Tibial nerve (tissue), 3 donors: ENCODE measurements around the gene ANKRD34C.

Experiments used
- CTCF ChIP-seq, 5 experiments: fragments of 200-600 bp in 3 of 5; fragments of 450-650 bp in 2 of 5; sonication (generic) in 3 of 5; IDR thresholded peaks; one replicate each; pipeline ENCODE4 v1.5.1; 2016 to 2019; ENCODE audit warnings: antibody characterized with exemption in 5 of 5, mild to moderate bottlenecking in 3 of 5, moderate library complexity in 2 of 5
- POLR2A ChIP-seq, 2 donors: fragments of 450-650 bp; IDR thresholded peaks; one replicate each; pipeline ENCODE4 v1.6.1; 2017; ENCODE audit warnings: antibody characterized with exemption in 2 of 2, mild to moderate bottlenecking in 2 of 2, moderate library complexity in 2 of 2

GRCh38 chr15:79243723-79244122 lies 38.8 kb upstream of the ANKRD34C start:
- no peak for TF ChIP-seq CTCF (IDR thresholded peaks at IDR 0.05)
- TF ChIP-seq POLR2A (IDR thresholded peaks at IDR 0.05) = no peak
